Measurements from ENCODE around the gene ARL16.

ARL16 gene

DNA sequence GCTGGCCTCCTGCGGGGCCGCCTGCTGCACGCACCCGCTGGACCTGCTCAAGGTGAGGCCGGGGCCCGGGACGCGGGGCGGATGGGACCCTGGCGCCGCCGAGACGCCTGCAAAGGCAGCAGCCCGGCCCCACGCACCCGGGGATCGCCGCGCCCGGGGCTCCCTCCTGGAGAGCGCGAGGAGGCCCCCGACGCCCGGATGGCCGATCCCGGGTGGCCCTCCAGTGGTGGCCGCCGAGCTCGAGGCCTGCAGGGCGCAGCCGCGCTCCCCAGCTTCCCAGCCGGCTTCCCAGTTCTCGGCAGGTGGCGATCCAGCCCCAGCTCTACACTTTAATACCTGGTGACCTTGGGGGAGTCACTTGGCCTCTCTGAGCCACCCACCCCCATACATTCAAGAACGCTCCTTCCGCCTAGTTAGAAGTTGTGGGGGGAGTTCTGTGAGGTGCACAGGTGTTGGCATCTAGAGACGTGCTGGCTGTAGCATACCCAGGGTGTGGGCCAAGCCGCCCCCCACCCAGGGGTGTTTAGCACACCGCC lies 28.9 kb upstream of the ARL16 start:
- DNase-seq (ENCODE audit: low read depth) = no peak

DNA sequence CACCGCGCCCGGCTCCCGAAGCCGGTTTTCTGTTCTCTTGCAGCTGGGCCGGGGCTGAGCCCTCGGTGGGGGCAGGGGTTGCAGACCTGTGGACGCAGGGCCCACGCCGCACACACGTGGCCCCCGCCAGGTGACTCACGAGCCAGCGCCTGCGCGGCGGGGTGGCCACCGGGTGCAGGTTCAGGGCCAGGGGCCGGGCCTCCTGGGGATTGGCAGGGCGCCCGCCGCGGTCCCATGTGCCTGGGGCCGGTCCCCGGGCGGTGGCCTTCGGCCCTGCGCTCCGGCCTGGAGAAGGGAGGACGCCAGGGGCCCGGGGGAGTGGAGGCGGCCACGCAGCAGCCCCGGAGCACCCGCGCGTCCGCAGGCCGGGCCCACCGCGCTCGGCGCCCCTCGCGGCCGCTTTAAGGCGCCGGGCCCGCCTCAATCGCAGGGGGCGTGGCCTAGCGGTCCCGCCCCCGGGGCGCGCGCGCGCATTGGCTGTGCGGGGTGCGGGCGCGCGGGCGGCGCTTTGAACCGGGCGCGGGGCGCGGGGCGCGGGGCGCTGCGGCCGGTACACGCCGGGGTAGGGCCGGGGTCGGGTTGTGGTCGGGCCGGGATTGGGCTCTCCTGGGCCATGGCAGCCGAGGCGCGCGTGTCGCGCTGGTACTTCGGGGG lies 28.3 kb upstream of the ARL16 start, which contains the start of gene SLC25A10:
TSS of gene SLC25A10 (plus strand) at position 471 of the 654 bp plus-strand sequence. CDS start at position 614, 143 bp downstream.
- DNase-seq (ENCODE audit: low read depth) = no peak

DNA sequence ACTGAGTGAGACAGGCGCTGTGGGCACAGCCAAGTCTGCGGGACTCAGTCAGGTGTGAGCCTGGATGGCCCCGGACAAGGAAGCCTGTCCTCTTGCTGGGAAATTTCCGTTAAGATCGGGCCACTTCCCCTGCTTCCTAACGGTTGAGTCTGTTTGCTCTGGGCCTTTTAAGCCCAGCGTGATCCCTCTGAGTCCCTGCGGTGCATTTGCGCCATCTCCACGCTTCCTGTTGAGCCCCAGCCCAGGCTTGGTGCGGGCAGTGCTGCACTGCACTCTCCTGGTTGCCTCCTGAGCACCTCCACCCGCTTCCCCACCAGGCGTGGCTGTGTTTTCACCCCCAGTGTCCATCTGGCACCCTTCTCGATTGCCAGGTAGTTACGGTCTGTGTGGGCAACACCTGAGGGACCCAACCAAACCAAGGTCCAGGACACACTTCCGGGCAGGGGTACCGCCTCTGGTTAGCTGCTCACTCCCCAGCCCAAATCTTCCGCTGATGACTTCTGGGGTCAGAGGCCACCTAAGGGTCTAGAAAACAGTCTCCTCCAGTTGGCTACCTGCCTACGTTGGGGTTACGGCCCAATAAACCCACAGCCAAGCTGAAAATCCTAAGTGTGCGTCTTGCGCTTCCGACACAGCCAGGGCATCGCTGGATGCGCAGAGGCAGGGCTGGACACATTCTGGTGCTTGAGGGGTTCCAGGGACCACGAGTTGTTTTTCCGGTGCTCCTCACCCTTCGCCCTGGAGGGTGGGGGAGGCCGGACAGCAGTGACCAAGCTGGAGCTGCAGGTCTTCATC lies 27.1 kb upstream of the ARL16 start:
- DNase-seq (ENCODE audit: low read depth) = no peak

DNA sequence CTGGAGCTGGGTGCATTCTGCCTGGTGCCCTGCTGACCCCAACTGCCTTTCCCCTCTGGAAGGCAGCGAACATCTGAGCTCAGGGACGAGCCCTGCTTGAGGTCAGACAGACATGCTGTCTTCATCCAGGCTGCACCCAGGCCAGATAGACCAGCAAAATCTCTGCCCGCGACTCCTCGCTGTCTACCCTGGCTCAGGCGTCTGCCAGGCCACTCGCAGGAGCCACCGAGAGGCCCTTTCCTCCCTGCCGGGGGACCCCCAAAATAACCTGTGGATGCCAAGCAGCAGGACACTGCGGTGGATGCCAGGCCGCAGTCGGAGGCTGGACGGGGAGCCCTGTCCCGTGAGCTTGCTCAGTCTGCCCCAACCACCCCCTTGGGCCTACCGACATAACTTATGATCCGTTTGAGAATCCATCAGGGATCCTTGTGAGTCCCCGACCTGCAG lies 25.2 kb upstream of the ARL16 start:
- no peak for DNase-seq (ENCODE audit: low read depth)

DNA sequence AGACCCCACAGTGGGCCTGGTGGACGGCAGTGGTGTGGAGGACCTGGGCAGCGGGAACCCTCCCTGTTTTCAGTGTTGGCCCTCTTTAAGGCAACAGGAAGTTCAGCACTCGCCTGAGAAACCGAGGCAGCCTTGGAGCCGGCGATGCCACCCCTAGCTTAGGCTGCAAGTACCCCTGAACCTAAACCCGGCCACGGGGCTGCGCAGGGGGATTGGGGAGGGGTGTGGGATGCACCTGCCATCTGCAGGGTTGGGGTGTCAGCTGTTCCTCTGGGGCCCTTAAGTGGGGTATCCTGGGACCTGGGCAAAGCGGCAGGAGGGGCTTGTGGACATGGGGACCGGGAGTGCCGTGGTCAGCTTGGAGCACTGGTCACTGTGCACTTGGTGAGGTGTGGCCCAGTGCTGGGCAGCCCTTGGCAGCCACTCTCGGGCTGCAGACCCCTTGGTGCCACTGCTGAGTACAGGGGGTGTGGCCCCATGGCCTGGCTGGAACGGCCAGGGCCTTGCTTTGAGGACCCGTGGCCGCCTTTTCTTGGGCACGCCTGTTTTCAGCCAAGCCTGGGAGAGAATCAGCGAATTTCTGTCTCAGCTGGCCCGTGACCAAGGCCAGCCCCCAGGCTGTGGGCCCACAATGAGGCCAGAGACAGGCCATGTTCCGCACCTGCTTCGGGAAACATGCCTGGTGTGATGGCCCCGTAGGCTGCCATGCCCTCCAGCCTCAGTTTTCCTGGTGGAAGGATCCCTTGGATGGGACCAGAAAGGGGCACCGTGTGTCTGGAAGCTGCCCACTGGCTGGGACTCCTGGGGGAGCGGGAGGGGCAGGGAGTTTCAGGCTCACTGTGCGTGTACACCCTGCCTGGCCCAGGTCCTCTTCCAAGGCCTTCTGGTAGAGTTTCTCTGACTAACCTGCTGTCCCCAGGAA lies 24.4 kb upstream of the ARL16 start:
- DNase-seq (ENCODE audit: low read depth) = no peak

DNA sequence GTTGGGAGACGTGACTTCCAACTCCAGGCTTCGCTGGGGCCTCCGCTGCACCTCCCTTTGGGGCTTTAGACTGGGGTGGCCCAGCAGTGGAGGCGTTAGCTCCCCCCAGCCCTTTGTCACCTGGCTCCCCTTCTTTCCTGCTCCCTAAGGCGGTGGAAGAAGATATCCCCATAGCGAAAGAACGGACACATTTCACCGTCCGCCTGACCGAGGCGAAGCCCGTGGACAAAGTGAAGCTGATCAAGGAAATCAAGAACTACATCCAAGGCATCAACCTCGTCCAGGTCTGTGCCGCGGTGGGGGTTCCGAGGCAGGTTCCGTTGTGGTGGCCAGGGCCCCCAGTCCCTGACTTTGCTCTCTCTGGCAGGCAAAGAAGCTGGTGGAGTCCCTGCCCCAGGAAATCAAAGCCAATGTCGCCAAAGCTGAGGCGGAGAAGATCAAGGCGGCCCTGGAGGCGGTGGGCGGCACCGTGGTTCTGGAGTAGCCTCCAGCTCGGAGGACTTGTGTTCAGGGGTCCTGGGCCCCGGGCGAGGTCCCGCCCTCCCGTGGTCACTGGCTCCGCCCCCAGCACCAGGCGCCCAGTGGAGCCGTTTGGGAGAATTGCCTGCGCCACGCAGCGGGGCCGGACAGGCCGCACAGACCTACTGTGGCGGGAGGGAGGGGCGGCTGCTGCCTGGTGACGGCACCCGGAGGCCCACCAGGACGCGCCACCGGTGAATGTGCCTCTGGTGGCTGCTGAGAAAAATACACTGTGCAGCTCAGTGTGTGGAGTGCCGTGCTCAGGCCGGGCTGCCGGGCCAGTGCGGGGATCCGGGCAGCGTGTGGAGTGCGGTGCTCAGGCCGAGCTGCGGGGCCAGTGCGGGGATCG lies 23.4 kb upstream of the ARL16 start:
- DNase-seq (ENCODE audit: low read depth) = no peak

DNA sequence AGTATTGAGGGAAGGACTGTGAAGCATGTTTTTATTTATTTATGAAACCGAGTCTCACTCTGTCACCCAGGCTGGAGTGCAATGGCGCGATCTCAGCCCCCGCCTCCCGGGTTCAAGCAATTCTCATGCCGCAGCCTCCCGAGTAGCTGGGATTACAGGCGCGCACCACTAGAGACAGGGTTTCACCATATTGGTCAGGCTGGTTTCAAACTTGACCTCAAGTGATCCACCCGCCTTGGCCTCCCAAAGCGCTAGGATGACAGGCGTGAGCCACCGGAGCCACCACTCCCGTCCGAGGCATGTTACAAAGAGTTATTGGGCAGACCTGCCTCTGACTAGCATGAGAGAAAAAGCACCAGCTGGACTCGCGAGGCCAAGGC lies 22.6 kb upstream of the ARL16 start:
- DNase-seq (ENCODE audit: low read depth) = no peak

DNA sequence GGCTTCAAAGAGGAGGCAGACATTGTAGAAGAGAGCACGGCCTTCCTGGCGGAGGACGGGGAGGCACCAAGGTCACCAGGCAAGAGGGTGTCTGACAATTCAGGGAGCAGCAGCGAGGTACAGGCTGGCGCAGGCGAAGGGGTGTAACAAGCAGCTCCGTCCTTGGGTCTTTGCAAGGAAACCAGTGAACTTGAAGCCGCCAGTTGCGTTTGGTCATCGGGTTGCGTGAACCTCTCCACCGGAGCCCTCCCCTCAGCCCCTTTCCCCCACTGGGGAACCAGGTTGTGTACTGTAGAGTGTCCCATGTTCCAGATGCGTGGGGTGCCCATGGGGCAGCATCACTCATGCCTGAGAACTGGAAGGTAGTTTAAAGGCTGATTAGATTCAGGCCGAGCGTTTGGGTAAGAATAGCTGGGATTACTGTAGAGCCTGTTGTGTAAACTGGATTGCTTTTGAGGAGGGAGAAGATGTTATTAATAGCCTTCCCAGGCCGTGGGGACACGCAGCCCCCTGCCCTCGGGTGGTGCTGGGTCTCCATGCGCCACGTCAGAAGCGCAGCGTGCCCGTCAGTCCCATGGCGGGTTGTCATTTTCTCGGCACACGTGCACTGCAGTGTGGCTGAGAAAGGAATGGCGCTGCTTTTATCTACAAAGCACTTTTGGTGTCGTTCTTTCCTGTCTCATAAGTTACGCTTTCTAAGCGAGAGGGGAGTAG lies 22.1 kb upstream of the ARL16 start:
- DNase-seq (ENCODE audit: low read depth) = no peak

DNA sequence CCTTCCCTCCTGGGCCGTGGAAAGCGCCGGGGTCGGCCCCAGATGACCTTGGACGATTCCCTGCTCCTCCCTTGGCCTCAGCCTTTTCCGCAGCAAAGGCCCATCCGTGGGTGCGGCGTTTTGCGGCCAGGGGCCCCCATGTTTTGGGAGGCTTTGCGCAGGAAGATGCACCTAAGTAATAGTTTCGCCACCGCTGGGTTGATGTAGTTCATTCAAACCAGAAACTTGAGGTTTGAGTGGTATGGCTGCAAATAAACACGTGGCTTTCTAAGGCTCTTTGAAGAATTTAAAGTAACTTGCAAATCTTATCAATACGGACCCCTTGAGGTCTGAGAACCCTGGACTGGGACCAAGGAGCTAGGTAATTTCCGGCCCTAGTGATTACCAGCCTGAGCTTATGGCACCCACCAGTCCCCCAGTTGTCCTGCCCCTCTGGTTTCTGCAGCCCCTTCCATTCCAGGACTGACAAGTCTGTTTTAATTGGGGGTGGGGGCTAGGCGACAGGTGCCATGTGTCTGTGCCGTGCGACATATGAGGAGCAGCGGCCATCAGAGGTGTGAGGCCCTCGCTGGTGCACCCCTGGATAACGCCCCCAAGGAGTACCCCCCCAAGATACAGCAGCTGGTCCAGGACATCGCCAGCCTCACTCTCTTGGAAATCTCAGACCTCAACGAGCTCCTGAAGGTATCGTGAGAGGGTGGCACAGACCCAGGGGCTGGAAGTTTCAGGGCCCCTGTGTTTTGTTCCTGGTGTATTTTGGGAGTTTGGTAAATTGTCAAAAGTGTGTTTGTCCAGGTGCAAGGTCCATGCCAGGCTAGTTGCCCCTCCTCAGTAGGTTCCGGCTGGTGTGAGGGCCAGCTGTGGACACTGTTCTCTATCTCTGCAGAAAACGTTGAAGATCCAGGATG lies 20.4 kb upstream of the ARL16 start:
- no peak for DNase-seq (ENCODE audit: low read depth)

DNA sequence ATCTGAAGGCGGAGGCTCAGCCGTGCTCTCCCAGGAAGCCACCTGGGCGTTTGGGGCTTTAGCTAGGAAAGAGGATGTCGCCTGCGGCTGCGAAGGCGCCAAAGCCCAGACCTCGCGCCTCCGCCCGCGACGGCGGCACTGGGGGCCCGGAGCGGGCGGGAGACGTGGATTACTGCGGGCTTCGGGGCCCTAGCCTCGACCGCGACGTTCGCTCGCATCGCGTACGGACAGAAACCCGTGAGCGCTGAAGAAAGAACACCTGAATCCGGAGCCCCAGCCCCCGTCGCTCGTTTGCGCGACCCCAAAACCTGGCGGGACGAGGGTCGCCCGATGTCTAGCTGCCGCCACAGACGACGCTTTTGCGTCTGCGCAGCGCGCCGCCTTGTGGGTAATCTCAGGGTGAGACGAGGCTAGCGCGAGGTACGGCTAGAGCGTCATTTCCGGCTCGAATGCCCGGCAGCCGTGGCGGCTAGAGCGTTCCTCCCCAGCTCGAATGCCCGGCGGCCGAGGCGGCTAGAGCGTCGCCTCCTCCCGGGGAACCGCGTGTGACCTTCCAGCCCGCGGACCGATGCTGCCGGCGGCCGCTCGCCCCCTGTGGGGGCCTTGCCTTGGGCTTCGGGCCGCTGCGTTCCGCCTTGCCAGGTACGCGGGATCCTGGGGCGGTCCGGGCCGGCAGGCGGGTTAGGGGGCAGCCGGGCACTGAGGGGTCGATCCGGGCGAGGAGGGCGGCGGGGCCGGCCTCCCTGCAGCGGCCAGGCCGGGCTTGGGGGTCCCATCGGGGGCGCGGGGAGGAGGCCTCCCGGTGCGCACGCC lies 19.5 kb upstream of the ARL16 start, which contains the start of gene MRPL12:
TSS of gene MRPL12 (plus strand) at position 434 of the 813 bp plus-strand sequence. CDS start at position 569, 135 bp downstream.
- DNase-seq (ENCODE audit: low read depth) = peak; percentile 87

DNA sequence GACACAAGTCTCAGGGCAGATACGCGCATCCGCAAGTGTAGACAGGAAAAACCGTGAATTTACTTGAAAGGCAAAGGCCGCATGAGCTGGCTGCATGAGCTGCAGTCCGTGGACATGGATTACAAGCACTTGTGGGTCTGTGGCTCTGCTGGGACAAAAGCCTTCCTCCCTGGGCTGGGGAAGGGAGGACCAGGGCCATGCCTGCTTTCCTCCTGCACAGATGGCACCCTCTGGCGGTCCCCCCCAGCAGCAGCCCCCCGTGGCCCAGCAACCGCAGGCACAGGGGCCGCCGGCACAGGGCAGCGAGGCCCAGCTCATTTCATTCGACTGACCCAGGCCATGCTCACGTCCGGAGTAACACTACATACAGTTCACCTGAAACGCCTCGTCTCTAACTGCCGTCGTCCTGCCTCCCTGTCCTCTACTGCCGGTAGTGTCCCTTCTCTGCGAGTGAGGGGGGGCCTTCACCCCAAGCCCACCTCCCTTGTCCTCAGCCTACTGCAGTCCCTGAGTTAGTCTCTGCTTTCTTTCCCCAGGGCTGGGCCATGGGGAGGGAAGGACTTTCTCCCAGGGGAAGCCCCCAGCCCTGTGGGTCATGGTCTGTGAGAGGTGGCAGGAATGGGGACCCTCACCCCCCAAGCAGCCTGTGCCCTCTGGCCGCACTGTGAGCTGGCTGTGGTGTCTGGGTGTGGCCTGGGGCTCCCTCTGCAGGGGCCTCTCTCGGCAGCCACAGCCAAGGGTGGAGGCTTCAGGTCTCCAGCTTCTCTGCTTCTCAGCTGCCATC lies 17.9 kb upstream of the ARL16 start:
- DNase-seq (ENCODE audit: low read depth) = no peak

DNA sequence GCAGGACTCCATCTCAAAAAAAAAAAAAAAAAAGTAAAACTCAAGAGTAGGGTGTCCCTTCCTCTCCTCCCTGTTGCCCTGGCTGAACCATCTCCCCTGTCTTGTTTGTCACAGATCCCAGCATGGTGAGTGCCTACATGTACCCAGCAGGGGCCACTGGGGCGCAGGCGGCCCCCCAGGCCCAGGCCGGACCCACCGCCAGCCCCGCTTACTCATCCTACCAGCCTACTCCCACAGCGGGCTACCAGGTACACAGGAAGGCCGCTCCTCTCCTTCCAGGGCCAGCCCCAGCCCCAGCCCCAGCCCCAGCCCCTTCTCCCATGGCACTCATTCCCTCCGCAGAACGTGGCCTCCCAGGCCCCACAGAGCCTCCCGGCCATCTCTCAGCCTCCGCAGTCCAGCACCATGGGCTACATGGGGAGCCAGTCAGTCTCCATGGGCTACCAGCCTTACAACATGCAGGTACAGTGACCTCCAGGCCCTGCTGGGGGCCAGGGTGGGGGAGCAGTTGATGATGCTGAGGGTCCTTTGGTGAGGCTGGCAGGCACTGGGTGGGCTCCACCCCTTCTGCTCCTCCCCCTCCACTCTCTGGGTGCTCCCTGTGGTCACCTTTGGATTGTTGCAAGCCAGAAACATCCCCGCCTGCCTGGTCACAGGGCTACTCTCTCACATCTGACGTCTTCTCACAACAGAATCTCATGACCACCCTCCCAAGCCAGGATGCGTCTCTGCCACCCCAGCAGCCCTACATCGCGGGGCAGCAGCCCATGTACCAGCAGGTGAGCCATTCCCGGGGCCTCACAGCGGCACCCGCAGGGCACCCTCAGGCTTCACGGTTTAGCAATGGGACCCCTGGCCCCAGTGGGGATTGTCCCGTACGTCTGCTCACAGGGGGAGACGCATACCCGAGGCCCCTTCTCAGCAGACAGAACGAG lies 17.0 kb upstream of the ARL16 start:
- no peak for DNase-seq (ENCODE audit: low read depth)

DNA sequence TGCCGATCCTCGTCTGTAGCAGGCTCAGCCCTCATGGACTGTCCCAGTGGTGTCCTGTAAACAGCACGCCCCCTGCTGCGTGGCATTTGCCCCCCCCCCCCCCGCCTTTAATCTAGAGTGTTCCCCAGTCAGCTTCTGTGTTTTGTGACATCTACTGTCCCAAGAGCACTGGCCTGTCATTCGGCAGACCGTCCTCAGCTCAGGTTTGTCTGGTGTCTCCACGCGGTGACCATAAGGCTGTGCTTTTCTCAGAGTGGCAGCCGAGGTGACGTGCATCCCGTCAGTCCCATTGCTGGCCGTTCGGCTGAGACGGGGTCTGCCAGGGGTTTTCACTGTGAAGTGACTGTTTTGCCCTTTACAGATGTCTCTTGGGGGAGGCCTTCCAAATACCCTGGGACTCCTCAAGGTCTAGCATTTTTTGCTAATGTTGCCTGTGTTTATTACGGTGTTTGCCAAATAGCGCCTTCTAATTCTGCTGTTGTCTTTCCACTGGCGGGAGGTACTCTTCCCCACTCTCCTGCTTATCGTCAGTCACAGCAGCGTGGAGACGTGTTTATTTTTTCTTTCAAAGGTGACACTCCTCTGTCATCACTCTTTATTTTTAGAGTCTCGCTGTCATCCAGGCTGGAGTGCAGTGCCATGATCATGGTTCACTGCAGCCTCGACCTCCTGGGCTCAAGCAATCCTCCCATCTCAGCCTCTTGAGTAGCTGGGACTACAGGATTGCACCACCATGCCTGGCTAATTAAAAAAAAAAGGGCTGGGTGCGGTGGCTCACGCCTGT lies 13.9 kb upstream of the ARL16 start:
- DNase-seq (ENCODE audit: low read depth) = no peak

DNA sequence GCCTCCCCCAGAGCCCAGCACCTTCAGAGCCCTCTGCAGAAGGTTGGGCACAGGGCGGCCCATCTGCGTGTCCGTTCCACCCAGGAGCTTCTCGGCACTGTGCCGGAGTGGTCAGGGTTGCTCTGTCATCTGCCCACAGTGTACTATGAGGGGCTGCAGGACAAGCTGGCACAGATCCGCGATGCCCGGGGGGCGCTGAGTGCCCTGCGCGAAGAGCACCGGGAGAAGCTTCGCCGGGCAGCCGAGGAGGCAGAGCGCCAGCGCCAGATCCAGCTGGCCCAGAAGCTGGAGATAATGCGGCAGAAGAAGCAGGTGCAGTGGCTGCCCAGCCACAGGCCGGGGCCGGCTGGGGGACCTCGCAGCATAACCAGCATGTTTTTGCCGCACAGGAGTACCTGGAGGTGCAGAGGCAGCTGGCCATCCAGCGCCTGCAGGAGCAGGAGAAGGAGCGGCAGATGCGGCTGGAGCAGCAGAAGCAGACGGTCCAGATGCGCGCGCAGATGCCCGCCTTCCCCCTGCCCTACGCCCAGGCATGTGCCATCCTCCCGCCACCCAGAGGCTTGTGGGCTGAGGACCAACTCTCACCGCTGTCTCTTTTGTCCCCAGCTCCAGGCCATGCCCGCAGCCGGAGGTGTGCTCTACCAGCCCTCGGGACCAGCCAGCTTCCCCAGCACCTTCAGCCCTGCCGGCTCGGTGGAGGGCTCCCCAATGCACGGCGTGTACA lies 12.8 kb upstream of the ARL16 start:
- no peak for DNase-seq (ENCODE audit: low read depth)

DNA sequence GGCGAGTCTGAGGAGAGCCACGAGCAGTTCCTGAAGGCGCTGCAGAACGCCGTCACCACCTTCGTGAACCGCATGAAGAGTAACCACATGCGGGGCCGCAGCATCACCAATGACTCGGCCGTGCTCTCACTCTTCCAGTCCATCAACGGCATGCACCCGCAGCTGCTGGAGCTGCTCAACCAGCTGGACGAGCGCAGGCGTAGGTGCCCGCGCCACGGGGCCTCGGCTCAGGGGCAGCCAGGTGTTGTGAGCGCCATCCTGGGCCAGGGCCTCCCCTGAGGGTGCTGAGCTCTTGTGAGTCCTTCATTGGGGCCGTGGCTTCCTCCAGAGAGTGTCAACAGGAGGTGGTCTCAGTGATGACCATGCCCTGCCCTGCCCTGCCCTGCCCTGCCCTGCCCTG lies 12.2 kb upstream of the ARL16 start:
- no peak for DNase-seq (ENCODE audit: low read depth)

Data from stromal cell of bone marrow (primary cell).